Rectal smooth muscle tissue (tissue), 1 donor: ENCODE results near the gene P2RY14.
"Not testable (repeated sequence)": the region's sequence is repeated elsewhere in the genome, so short reads cannot be mapped to it uniquely, and the experiment has no call there.

ENCODE experiments used
- H3K27ac ChIP-seq: one replicate; pipeline ENCODE4 v1.7.0; 2013; ENCODE audit warnings: low read depth, low read length, inconsistent platforms
- H3K27me3 ChIP-seq: one replicate; pipeline ENCODE4 v1.7.0; 2013; ENCODE audit warnings: low read length; ENCODE audit not compliant: control insufficient read depth, insufficient read depth
- H3K36me3 ChIP-seq: one replicate; pipeline ENCODE4 v1.7.0; 2013; ENCODE audit warnings: low read length; ENCODE audit not compliant: control insufficient read depth, insufficient read depth
- H3K4me1 ChIP-seq: one replicate; pipeline ENCODE4 v1.7.0; 2013; ENCODE audit warnings: low read length; ENCODE audit not compliant: control insufficient read depth, insufficient read depth
- H3K4me3 ChIP-seq: one replicate; pipeline ENCODE4 v1.7.0; 2013; ENCODE audit warnings: low read length
- H3K9ac ChIP-seq: one replicate; pipeline ENCODE4 v1.7.0; 2013; ENCODE audit warnings: low read length

P2RY14 gene

DNA sequence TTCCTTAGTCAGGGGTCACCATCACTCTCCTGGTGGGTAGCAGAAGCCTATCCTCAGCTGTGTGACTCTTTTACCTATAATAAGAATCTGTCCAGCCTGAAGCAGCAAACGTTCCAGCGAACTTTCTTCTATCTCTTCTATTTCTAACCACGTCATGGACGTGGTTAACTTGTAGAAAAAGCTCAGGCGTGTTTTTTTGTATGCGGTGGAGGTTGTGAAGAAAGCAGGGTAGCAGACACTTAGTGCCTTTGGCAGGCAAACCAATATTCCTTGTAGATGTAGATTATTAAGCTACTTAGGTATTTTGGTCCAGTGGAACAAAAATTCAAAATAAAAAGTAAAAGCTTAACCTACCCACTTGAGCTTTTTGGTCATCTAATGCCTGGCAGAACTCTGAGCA lies 43.5 kb downstream of the P2RY14 start:
- H3K27me3 ChIP-seq = no peaks in the 10 kb centered on the region
- H3K27ac ChIP-seq = peak overlapping the region; percentile 25
- no peaks in the 10 kb centered on the region for H3K36me3 ChIP-seq
- no peak overlapping the region for H3K4me3 ChIP-seq
- peaks cover 19% of the 10 kb centered on the region for H3K4me1 ChIP-seq
- no peak overlapping the region for H3K9ac ChIP-seq

DNA sequence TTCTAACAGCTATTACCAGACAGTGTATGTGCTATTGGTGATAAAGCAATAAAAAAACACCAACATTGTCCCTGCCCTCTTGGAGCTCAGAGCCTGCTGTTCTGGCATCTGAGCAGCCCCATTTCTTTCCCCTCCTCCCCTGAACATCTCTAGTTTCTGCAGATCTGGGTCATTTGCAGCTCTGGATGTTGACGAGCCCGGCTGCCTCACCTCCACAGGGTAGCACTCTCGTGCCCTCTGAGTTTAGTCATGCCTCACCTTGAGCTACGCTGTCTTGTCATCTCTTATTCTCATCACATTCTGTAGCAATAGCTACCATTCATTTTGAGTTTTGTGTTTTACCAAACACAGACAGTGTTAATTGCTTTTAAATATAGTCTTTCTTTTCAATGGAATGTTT lies 45.4 kb downstream of the P2RY14 start:
- peaks cover 27% of the 10 kb centered on the region for H3K4me1 ChIP-seq
- no peaks in the 10 kb centered on the region for H3K27me3 ChIP-seq
- no peak overlapping the region for H3K9ac ChIP-seq
- no peak overlapping the region for H3K27ac ChIP-seq
- H3K4me3 ChIP-seq = no peak overlapping the region
- H3K36me3 ChIP-seq = no peaks in the 10 kb centered on the region

DNA sequence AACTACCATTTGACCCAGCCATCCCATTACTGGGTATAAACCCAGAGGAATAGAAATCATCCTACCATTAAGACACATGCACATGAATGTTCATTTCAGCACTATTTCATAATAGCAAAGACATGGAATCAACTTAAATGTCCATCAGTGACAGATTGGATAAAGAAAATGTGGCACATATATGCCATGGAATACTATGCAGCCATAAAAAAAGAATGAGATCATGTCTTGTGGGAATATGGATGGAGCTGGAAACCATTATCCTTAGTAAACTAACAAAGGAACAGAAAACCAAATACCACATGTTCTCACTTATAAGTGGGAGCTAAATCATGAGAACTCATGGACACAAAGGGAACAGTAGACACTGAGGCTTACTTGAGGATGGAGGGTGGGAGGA lies 45.9 kb downstream of the P2RY14 start:
- peaks cover 29% of the 10 kb centered on the region for H3K4me1 ChIP-seq
- not testable (repeated sequence) for H3K4me3 ChIP-seq, H3K27me3 ChIP-seq, H3K27ac ChIP-seq, H3K36me3 ChIP-seq, H3K9ac ChIP-seq

GRCh38 chr3:151230646-151231045 lies 47.7 kb downstream of the P2RY14 start:
- no peak overlapping the region for H3K4me3 ChIP-seq
- H3K9ac ChIP-seq = no peak overlapping the region
- H3K27me3 ChIP-seq = no peaks in the 10 kb centered on the region
- no peak overlapping the region for H3K27ac ChIP-seq
- H3K4me1 ChIP-seq = peaks cover 20% of the 10 kb centered on the region
- no peaks in the 10 kb centered on the region for H3K36me3 ChIP-seq

DNA sequence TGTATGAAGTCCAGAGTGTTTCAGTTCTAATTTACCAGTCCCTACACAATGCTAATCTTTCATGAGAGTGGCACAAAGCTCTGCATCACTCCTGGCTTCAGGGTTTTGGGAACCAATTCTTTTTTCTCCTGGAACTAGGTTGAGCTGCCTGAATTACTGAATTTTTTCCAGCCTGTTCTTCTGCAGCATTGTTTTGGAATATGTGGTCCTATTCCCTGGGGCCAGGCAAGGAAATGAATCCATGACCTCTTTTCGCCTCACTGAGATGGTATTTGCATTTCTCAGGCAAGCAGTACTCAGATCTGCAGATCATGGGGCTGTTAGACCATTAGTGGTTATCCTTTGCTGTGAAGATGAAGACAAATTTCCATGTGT lies 49.7 kb downstream of the P2RY14 start:
- no peak overlapping the region for H3K27ac ChIP-seq
- H3K4me1 ChIP-seq = peaks cover 10% of the 10 kb centered on the region
- no peak overlapping the region for H3K9ac ChIP-seq
- H3K4me3 ChIP-seq = no peak overlapping the region
- H3K27me3 ChIP-seq = no peaks in the 10 kb centered on the region
- no peaks in the 10 kb centered on the region for H3K36me3 ChIP-seq

DNA sequence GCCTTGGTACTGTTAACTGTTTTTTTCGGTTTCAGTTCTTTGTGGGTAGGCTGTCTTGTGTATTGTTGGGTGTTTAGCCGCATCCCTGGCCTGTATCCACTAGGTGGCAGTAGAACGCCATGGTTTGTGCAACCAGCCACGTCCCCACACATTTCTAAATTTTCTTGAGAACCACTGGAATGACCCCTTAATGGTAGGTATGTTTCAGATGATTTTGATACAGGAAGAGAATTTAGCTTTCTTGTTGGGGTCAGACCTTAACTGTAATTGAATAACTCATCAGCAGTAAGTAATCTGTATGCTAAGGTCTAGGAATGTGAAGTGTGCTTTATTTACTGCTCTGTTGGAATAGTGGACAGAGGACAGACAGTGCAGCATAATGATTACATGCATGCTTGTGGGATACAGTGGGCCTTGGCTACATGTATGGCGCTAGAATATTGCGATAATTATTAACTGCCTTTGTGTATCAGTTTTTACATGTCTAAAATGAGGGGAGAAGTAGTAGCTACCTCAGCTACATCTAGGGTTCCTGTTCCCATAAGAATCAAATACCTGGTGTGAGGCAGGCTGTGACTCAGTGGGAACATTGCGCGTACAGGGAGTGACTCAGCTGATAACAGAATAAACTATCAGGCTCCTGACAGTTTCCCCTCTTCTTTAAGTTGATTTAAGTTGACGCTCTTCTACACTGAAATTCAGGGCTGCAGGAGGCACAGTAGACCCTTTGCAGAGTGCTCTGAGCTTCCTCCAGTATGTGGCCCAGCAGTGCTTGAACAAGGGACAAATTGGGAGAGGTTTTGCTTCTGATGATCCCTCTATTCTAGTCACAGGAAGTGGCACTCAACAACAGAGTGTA lies 50.3 kb downstream of the P2RY14 start:
- no peak overlapping the region for H3K4me3 ChIP-seq
- H3K9ac ChIP-seq = no peak overlapping the region
- no peaks in the 10 kb centered on the region for H3K27me3 ChIP-seq
- H3K4me1 ChIP-seq = peaks cover 10% of the 10 kb centered on the region
- H3K36me3 ChIP-seq = no peaks in the 10 kb centered on the region
- H3K27ac ChIP-seq = no peak overlapping the region

DNA sequence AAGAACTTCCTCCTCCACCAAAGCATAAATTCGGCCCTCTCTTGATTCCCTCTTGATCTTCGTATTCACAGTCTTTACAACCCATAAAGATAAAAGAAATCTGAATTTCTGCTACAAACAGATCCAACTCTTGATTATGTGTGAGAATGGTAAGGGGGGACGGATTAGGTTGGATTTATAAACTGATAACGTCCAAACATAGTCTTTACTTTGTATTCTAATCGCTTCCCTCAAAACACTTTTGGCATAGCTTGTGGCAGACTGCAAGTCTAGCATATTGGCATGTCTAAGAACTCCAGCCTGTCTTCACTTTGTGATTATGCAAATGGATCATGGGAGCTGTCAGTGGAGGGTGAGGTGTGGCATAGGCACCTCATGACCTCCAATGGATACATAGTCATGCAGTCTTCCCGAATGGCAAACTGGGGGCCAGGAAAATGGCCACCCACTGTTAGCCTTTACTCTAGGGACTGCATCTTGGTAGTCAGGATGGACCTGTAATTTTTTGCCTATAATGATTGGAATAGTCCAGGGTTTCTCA lies 51.0 kb downstream of the P2RY14 start:
- Histone ChIP-seq H3K9ac (no peak overlapping the region), H3K27me3 (no peaks in the 10 kb centered on the region), H3K27ac (no peak overlapping the region), H3K36me3 (no peaks in the 10 kb centered on the region), H3K4me1 (peaks cover 10% of the 10 kb centered on the region), H3K4me3 (no peak overlapping the region)

DNA sequence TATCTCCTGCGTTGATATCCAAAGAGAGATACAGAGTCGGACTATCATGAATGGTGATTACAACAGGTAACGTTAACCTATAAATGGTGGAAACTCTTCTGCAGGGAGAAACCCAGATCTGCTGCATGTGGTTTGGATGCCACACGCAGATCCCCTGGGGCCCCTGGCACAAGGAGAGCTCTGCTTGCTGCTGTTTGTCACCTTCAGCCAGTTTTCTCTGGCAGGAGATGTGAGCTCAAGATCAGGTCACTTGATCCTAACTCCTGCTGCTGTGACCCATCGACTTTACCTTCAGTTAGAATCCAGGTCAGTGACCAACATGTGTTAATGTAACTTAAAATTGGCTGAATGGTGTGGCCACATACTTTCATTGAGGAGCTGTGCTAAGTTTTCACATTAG lies 51.5 kb downstream of the P2RY14 start:
- H3K4me1 ChIP-seq = peaks cover 10% of the 10 kb centered on the region
- no peaks in the 10 kb centered on the region for H3K36me3 ChIP-seq
- no peaks in the 10 kb centered on the region for H3K27me3 ChIP-seq
- H3K27ac ChIP-seq = no peak overlapping the region
- no peak overlapping the region for H3K4me3 ChIP-seq
- no peak overlapping the region for H3K9ac ChIP-seq

DNA sequence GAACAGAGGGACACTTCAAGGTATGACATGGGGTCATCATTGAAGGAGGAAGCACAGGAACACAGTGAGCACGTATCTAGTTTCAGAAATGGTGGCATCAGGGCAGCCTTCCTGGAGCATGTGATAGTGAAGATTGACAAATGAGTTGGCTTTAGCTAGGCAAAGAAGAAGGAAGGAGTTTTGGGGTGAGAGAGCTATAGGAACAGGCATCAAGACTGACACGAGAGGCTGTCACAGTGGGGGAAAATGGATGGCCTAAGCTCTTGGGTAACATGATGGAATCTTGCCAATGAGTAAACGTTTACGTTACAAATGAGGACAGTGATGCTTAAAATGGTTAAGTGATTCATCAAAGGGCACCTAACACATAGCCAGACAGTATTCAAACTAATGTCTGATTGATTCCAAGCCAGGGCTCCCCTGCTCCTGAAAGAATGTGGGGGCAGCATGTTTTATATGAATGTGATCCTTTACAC lies 52.2 kb downstream of the P2RY14 start:
- no peak overlapping the region for H3K27ac ChIP-seq
- H3K4me1 ChIP-seq = peaks cover 10% of the 10 kb centered on the region
- no peak overlapping the region for H3K9ac ChIP-seq
- H3K36me3 ChIP-seq = no peaks in the 10 kb centered on the region
- H3K4me3 ChIP-seq = no peak overlapping the region
- no peaks in the 10 kb centered on the region for H3K27me3 ChIP-seq

GRCh38 chr3:151225040-151225975 lies 53.0 kb downstream of the P2RY14 start:
- H3K9ac ChIP-seq = no peak overlapping the region
- H3K27me3 ChIP-seq = no peaks in the 10 kb centered on the region
- H3K27ac ChIP-seq = no peak overlapping the region
- no peak overlapping the region for H3K4me3 ChIP-seq
- H3K36me3 ChIP-seq = no peaks in the 10 kb centered on the region
- peaks cover 10% of the 10 kb centered on the region for H3K4me1 ChIP-seq

DNA sequence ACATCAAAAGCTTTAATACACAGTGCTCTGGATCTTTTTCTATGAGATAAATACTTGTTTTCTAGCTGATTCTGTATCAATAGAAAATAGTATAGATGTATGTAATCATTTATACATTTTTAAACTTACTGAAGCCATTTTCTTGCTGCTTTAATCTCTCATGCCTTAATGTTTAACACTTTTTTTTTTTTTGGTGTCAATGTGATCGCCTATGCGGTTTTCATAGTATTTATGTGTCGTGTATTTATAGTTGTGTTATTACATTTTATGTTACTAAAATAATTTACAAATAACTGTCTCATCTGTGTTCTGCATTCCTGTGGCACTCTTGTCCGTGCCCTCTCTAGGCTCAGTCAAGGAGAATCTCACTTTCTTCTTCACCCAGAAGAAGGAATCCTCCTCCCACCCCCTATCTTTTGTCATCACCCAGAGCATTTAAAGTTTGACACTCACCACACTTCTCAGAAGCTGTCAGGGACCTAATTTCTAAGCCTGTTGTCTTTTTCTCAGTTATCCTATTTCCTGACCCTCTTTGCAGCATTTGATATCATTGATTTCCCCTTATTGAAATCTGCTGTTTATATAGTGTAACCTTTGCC lies 54.0 kb downstream of the P2RY14 start:
- Histone ChIP-seq H3K27ac (no peak overlapping the region), H3K36me3 (no peaks in the 10 kb centered on the region), H3K4me3 (no peak overlapping the region), H3K9ac (no peak overlapping the region), H3K4me1 (peaks cover 10% of the 10 kb centered on the region), H3K27me3 (no peaks in the 10 kb centered on the region)

DNA sequence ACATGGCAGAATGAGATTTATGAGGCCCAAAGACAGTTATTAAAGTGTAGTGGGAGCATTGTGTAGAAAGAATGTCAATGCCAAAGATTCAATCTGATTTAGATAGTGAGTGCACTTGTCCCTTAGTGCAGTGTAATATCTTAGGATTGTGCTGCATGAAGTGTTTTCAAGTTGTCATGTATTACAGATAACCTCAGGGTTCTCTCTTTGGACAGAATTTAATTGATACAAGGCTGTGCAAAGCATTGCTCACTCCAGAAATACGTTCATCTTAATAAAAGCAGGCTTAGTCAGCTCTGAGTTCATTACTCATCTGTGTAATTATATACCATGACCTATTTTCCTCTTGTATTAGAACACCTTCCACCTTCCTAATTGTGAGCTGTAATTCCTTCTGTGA lies 59.3 kb downstream of the P2RY14 start:
- no peaks in the 10 kb centered on the region for H3K36me3 ChIP-seq
- no peaks in the 10 kb centered on the region for H3K27me3 ChIP-seq
- no peak overlapping the region for H3K4me3 ChIP-seq
- no peak overlapping the region for H3K27ac ChIP-seq
- no peak overlapping the region for H3K9ac ChIP-seq
- peaks cover 2% of the 10 kb centered on the region for H3K4me1 ChIP-seq
